ENCODE data around the gene XKRX.

- TF ChIP-seq CTCF (IDR thresholded peaks at IDR 0.05) (no peak), ZBTB33 (IDR thresholded peaks at IDR 0.05; ENCODE audit: borderline replicate concordance, low read depth) (no peak), RCOR1 (IDR thresholded peaks at IDR 0.05; ENCODE audit: low read length) (no peak), POLR2AphosphoS5 (IDR thresholded peaks at IDR 0.05; ENCODE audit: low read depth, low read length) (no peak), IRF3 (IDR thresholded peaks at IDR 0.05; ENCODE audit: low read depth, low read length) (no peak), TAF1 (IDR thresholded peaks at IDR 0.05; ENCODE audit: borderline replicate concordance, low read depth, low read length) (no peak), RAD21 (IDR thresholded peaks at IDR 0.05; ENCODE audit: low read length) (no peak), SIN3A (IDR thresholded peaks at IDR 0.05; ENCODE audit: borderline replicate concordance, low read depth, low read length) (no peak), MAX (IDR thresholded peaks at IDR 0.05; ENCODE audit: low read depth) (no peak)
These were observed 58.2 kb downstream of the XKRX start for GRCh38 chrX:100870527-100870926.
